GM20431 (cell line): ENCODE data around the gene LRRC73.
"Not testable (repeated sequence)": the region's sequence is repeated elsewhere in the genome, so short reads cannot be mapped to it uniquely, and the experiment has no call there.

Source experiments
- in situ Hi-C: fragments of 300-500 bp; cut with MseI, MboI; formaldehyde crosslinking; loops from one replicate; pipeline ENCODE4 v1.15.0; 2020; ENCODE audit warnings: low sequenced_read_pairs; ENCODE audit not compliant: unreplicated experiment

LRRC73 gene, protein sequence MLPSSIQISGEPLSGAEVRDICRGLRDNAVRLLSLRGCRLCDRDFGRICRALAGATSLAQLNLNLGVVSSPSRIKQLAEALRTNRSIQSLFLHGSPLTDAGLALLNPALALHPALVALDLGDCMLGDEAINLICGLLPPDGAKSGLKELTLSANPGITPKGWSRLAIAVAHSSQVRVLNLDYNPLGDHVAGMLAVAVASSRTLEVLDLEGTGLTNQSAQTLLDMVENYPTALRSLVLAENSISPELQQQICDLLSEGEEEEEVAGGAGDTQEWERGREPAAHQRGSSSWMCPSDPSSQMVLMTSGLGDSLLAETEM

GRCh38 chr6:43509984-43510826 lies at the start of gene LRRC73:
Gene LRRC73 (minus strand): TSS chr6:43510346. CDS start chr6:43509785, 561 bp downstream.
- in situ Hi-C loops = no loop called here

GRCh38 chr6:43559328-43559727 lies 49.2 kb upstream of the LRRC73 start:
- in situ Hi-C loops = no loop called here

DNA sequence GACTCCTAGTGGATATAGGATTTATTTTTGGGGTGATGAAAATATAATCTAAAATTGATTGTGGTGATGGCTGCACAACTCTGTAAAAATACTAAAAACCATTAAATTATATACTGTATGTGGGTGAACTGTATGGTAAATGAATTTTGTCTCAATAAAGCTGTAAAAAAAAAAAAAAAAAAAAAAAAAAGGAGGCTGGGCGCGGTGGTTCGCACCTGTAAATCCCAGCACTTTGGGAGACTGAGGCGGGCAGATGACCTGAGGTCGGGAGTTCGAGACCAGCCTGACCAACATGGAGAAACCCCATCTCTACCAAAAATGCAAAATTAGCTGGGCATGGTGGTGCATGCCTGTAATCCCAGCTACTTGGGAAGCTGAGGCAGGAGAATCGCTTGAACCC lies 47.5 kb upstream of the LRRC73 start:
- in situ Hi-C loops = not testable (repeated sequence)

- in situ Hi-C loops = no loop called here
Measured at GRCh38 chr6:43547222-43547621, 37.1 kb upstream of the LRRC73 start.

DNA sequence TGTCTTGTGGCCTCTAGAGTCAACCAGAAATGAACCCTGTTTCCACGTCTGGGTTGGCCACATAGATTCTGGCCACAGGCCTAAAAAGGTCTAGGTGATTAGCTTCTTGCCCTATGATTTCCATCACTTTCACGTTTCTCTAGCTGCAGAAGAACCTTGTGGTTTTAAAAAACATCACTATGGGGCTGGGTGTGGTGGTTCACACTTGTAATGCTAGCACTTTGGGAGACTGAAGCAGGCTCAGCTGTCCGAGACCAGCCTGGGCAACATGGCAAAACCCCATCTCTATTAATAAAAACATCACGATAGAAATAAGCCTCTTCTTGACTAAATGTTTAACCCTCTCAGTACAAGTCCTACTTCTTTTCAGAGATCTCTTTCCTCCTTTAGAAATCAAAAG lies 34.3 kb upstream of the LRRC73 start:
- in situ Hi-C loops = no loop called here

DNA sequence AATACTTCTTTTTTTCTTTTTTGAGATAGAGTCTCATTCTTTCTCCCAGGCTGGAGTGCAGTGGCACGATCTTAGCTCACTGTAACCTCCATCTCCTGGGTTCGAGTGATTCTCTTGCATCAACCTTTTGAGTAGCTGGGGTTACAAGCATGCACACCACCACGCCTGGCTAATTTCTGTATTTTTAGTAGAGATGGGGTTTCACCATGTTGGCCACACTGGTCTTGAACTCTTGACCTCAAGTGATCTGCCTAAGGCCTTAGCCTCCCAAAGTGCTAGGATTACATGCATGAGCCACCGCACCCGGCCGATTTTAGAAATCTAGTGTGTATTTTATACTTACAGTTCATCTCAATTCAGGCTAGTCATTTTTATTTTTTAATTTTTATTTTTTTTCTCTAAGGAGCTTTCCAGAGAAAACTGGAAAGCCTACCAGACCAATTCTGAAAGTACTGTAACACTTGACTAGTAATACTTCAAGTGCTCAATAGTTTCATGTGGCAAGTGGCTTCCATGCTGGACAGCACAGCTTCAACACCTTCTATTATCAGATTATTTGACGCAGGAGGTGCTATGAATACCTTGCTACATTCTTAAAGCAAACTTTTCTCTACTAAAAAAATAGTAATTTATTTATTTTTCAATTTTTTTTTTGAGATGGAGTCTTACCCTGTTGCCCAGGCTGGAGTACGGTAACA lies 31.8 kb upstream of the LRRC73 start:
- in situ Hi-C loops = no loop called here

DNA sequence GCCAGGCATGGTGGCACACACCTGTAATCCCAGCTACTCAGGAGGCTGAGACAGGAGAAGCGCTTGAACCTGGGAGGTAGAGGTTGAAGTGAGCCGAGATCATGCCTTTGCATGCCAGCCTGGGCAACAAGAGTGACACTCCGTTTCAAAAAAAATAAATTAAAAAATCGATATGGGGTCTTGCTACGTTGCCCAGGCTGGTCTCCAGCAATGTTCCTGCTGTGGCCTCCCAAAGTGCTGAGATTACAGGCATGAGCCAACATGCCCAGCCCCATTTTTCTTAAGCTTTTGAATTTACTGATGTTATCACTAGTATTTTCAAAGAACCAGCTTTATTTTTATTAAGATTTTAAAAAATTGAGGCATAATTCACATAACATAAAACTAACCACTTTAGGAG lies 30.4 kb upstream of the LRRC73 start:
- in situ Hi-C loops = no loop called here

GRCh38 chr6:43539409-43539808 lies 29.3 kb upstream of the LRRC73 start:
- in situ Hi-C loops = not testable (repeated sequence)

- in situ Hi-C loops = not testable (repeated sequence)
Measured at GRCh38 chr6:43538986-43539385, 28.8 kb upstream of the LRRC73 start.

DNA sequence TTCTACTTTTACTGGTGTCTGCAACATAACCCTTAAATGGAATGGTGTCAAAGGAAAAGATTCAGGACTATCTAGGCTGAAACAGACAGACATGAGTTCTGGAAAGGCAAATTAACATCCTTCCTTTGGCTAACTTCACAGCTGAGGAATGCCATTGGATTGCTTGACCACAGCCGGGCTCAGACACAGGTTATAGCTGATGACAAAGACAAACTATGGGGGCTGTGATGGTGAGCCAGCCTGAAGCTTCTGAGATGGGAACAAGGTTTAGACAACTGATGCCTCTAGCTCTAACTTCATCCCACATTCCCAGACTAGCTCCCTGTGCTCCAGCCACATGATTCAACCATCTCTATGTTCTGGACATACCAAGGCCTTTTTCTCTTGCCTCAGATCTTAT lies 22.1 kb upstream of the LRRC73 start:
- in situ Hi-C loops = no loop called here

- in situ Hi-C loops = no loop called here
Measured at GRCh38 chr6:43524483-43524961, 14.4 kb upstream of the LRRC73 start.

DNA sequence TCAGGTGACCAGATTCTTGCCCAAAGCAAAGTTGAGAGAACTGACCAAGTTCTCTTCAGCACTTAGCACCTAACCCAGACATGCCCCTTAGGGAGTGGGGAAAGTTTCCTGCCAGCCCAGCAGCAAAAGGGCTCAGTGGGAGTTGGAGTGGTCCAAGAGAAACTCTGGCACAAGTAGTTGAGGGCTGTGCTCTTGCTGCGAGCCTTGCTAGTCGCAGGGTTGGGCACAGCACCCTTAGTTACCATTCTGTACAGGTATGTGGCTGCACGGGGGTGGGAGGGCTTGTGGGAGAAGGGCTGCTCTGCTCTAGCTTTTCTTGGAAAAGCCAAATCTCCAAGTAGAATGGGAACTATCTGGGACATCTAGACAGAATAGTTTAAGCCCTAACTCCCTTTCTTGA lies 13.1 kb upstream of the LRRC73 start:
- in situ Hi-C loops = no loop called here

GRCh38 chr6:43522547-43523261 lies 12.6 kb upstream of the LRRC73 start:
- in situ Hi-C loops = no loop called here

DNA sequence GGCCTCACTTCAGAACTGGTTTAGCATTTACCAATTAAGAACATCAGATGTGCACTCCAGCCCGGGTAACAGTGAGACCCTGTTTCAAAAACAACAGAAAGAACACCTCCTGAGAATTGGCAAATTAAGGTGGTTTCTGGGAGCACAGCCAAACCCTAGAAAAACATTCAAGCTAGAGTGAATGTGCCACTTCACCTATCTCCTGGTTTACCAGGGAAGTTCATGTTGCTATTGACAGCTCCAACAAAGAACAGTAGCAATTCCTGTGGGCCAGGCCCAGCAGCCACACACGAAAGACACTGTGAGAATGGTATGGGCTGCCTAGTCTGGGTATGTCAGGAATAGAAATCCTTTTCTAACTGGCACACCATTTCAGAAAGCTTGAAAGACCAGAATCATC lies 11.7 kb upstream of the LRRC73 start:
- in situ Hi-C loops = no loop called here

- in situ Hi-C loops = no loop called here
Measured at GRCh38 chr6:43520097-43520496, 10.0 kb upstream of the LRRC73 start.

GRCh38 chr6:43517505-43518357 lies 7.6 kb upstream of the LRRC73 start:
- in situ Hi-C loops = no loop called here

DNA sequence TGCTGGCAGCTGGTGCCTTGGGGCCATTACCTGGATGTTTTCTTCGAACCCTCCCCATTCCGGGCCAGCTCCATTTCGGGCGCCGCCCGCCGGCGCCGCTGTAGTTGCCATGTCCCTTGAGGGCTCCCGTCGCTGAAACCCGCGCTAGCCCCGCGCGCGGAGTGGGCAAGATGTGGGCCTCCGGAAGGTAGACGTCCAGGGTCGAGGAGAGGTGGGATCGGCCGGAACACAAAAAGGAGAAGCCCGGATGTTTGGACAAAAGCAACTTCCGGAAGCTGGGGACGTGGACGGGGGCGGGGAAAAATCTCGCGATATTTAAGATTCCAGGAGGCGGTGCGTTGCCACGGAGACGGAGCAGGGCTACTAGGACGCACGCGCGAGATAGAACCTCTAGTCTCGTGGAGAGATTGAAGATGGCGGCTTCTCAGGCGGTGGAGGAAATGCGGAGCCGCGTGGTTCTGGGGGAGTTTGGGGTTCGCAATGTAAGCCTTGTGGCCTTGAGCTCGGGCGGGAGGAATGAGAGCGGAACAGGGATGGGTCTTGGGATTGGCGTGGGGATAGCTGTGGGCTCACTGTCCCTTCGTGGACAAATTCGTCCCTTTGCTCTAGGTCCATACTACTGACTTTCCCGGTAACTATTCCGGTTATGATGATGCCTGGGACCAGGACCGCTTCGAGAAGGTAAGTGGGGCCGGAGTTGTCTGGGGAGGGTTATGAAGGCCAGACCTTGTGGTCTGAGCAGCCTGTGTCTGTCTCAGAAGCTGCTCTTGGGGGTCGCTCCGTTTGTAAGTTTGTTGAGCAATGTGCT lies 6.8 kb upstream of the LRRC73 start, which contains the start of the genes POLR1C and YIPF3:
TSS of gene POLR1C (plus strand) at position 393 of the 808 bp plus-strand sequence. CDS start at position 414, 21 bp downstream.
TSS of gene YIPF3 (minus strand) at position 230 of the 808 bp plus-strand sequence. CDS start at position 111, 119 bp downstream.
- in situ Hi-C loops = no loop called here

GRCh38 chr6:43516367-43516696 lies 6.2 kb upstream of the LRRC73 start:
- in situ Hi-C loops = no loop called here
